ENCODE data around the gene FAM72A. TPM values are rescaled to one million over a fixed set of nuclear protein-coding genes. Genes with fewer than 3 reads are reported as not detected.
"Not testable (repeated sequence)": the region's sequence is repeated elsewhere in the genome, so short reads cannot be mapped to it uniquely, and the experiment has no call there.

Gene FAM72A
- total and polyA plus RNA-seq, 5 donors, result 1.0 to 3.9 (median 1.4) TPM

GRCh38 chr1:206229286-206229685, 26.6 kb upstream of the FAM72A start:
- H3K27ac ChIP-seq (ENCODE audit: low read length); intact Hi-C loops (cut with DNase I); DNase-seq; H3K9me3 ChIP-seq (ENCODE audit: control insufficient read depth, low read length); H3K27me3 ChIP-seq (ENCODE audit: control insufficient read depth, insufficient read depth); H3K4me1 ChIP-seq (ENCODE audit: control insufficient read depth, insufficient read depth, low read length); H3K4me3 ChIP-seq (ENCODE audit: low read length): not testable (repeated sequence)
- WGBS, result 62% methylated on average over 2 of the region's 2 CpGs
- ATAC-seq, result peak in 1 of 2 donors; percentile 50

DNA sequence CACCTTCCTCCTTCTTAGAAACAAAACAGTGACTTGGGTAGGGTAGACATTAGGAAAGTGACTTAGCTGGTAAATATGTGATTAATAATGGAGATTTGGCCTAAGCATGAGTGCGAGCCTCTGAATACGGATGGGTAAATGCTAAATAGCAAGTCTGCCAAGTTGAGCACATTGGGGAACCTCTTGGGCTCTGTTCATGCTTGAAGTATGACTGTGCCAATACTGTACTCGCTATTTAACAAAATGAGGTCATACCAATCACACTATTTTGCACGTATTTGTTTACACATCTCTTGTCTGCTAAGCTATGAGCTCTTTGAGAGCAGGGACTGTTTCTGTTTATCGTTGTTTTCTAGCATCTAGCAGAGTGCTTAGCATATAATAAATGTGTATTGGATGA, 24.2 kb upstream of the FAM72A start:
- intact Hi-C loops (cut with DNase I); ATAC-seq; H3K4me3 ChIP-seq (ENCODE audit: low read length); H3K27me3 ChIP-seq (ENCODE audit: control insufficient read depth, insufficient read depth); H3K27ac ChIP-seq (ENCODE audit: low read length); DNase-seq; H3K9me3 ChIP-seq (ENCODE audit: control insufficient read depth, low read length); H3K4me1 ChIP-seq (ENCODE audit: control insufficient read depth, insufficient read depth, low read length): not testable (repeated sequence)
- WGBS, result 71% methylated on average over 3 of the region's 5 CpGs

- H3K4me1 ChIP-seq (ENCODE audit: control insufficient read depth, insufficient read depth, low read length); H3K27me3 ChIP-seq (ENCODE audit: control insufficient read depth, insufficient read depth); DNase-seq; intact Hi-C loops (cut with DNase I); H3K27ac ChIP-seq (ENCODE audit: low read length); ATAC-seq; H3K4me3 ChIP-seq (ENCODE audit: low read length); H3K9me3 ChIP-seq (ENCODE audit: control insufficient read depth, low read length): not testable (repeated sequence)
- 91% methylated on average over 4 of the region's 4 CpGs for WGBS
Measured at GRCh38 chr1:206225386-206225785, 22.7 kb upstream of the FAM72A start.

DNA sequence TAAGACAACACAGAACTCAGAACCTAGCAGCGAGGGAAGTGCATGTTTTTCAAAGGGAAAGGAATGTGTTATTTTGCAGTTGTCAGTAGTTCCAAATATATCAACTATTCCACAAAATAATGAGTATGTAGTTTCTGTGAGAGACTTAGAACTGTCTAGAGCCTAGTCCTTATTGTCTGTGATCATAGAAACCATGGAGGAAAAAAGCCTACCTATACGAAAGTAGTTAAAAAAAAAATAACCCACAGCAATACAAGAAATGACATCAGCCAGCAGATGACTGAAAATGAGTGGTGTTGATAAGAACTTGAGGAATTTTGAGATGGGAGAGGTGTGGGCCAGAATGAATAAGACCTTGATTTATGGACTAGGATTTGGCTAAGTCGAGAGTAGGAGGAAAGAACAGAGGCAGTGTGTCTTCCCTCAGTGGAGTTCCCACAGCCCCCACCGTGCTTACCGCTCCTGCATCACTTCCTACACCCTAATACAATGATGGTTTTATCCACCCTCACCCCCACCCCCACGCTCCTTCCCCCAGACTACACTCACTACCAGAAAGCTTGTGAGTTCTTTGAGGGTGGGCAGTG, 21.6 kb upstream of the FAM72A start:
- H3K9me3 ChIP-seq (ENCODE audit: control insufficient read depth, low read length); H3K27ac ChIP-seq (ENCODE audit: low read length); ATAC-seq; DNase-seq; H3K4me3 ChIP-seq (ENCODE audit: low read length); H3K4me1 ChIP-seq (ENCODE audit: control insufficient read depth, insufficient read depth, low read length); H3K27me3 ChIP-seq (ENCODE audit: control insufficient read depth, insufficient read depth); intact Hi-C loops (cut with DNase I): not testable (repeated sequence)
- 75% methylated on average over 2 of the region's 6 CpGs for WGBS

- intact Hi-C loops (cut with DNase I), result not testable (repeated sequence)
Measured at GRCh38 chr1:206221585-206221984, 18.9 kb upstream of the FAM72A start.

GRCh38 chr1:206220332-206221000, 17.8 kb upstream of the FAM72A start:
- H3K9me3 ChIP-seq (ENCODE audit: control insufficient read depth, low read length); H3K4me1 ChIP-seq (ENCODE audit: control insufficient read depth, insufficient read depth, low read length); H3K4me3 ChIP-seq (ENCODE audit: low read length); H3K27me3 ChIP-seq (ENCODE audit: control insufficient read depth, insufficient read depth); H3K27ac ChIP-seq (ENCODE audit: low read length); intact Hi-C loops (cut with DNase I): not testable (repeated sequence)
- 22% methylated on average over 4 of the region's 4 CpGs for WGBS
- ATAC-seq, result peak; percentile 76 to 91
- peak in 2 of 3 donors; percentile 6 to 7 for DNase-seq

More at GRCh38 chr1:206221585-206221984, 18.9 kb upstream of the FAM72A start:
- H3K27me3 ChIP-seq (ENCODE audit: control insufficient read depth, insufficient read depth); ATAC-seq; H3K27ac ChIP-seq (ENCODE audit: low read length); H3K9me3 ChIP-seq (ENCODE audit: control insufficient read depth, low read length); H3K4me3 ChIP-seq (ENCODE audit: low read length); DNase-seq; H3K4me1 ChIP-seq (ENCODE audit: control insufficient read depth, insufficient read depth, low read length): not testable (repeated sequence)
- WGBS, result no CpG with 5 or more reads among the region's 4 CpGs

DNA sequence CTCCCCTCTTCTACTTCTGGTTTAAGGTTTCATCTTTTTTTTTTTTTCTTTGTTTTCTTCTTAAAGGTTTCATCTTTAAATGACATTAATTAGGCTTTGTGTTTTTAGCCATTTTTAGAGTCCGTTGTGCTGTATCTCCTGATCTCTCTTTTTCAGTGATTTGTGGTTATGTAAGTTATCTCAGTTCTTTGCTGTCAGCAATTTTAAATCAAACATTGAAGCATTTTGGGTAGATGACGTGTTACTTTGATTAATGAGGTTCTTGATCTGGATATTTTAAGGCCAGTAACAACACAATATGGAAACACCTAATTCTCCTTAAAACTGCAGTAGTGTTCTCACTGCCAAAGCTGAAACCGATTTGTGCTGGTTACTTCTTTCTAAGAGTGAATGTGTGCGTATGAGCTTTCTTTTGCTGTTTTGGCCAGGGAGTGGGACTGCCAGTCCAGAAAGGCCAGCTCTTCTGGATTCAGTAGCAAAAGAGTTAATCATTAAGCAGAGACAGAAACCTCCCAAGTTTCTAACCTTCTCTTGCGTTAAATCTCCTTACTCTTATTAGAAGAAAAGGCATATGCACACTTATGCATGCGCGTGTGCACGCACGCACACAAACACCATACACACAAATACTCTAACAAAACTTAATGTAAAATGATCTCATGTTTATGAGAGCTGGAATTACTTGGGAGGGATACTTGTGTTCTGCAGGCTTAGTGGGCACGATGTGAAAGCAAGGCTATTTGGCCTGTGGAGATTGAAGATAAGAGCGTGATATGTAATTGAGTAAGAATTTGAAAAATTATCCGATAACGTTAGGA, 17.1 kb upstream of the FAM72A start:
- intact Hi-C loops (cut with DNase I); H3K27me3 ChIP-seq (ENCODE audit: control insufficient read depth, insufficient read depth); DNase-seq; H3K4me3 ChIP-seq (ENCODE audit: low read length); H3K9me3 ChIP-seq (ENCODE audit: control insufficient read depth, low read length); H3K27ac ChIP-seq (ENCODE audit: low read length); H3K4me1 ChIP-seq (ENCODE audit: control insufficient read depth, insufficient read depth, low read length): not testable (repeated sequence)
- WGBS, result 33% methylated on average over 5 of the region's 13 CpGs
- ATAC-seq, result peak; percentile 29 to 44

- no CpG with 5 or more reads among the region's 2 CpGs for WGBS
Measured at GRCh38 chr1:206218765-206219164, 16.1 kb upstream of the FAM72A start.

GRCh38 chr1:206218285-206218684, 15.6 kb upstream of the FAM72A start:
- DNase-seq; H3K9me3 ChIP-seq (ENCODE audit: control insufficient read depth, low read length); H3K4me3 ChIP-seq (ENCODE audit: low read length); H3K4me1 ChIP-seq (ENCODE audit: control insufficient read depth, insufficient read depth, low read length); intact Hi-C loops (cut with DNase I); H3K27ac ChIP-seq (ENCODE audit: low read length); H3K27me3 ChIP-seq (ENCODE audit: control insufficient read depth, insufficient read depth); ATAC-seq: not testable (repeated sequence)
- 84% methylated on average over 2 of the region's 3 CpGs for WGBS

More at GRCh38 chr1:206218765-206219164, 16.1 kb upstream of the FAM72A start:
- H3K9me3 ChIP-seq (ENCODE audit: control insufficient read depth, low read length); H3K27me3 ChIP-seq (ENCODE audit: control insufficient read depth, insufficient read depth); H3K4me1 ChIP-seq (ENCODE audit: control insufficient read depth, insufficient read depth, low read length); H3K4me3 ChIP-seq (ENCODE audit: low read length); intact Hi-C loops (cut with DNase I); H3K27ac ChIP-seq (ENCODE audit: low read length); ATAC-seq; DNase-seq: not testable (repeated sequence)

GRCh38 chr1:206215600-206216392, 13.2 kb upstream of the FAM72A start:
- DNase-seq; H3K4me1 ChIP-seq (ENCODE audit: control insufficient read depth, insufficient read depth, low read length); H3K27ac ChIP-seq (ENCODE audit: low read length); H3K4me3 ChIP-seq (ENCODE audit: low read length); H3K9me3 ChIP-seq (ENCODE audit: control insufficient read depth, low read length); ATAC-seq; intact Hi-C loops (cut with DNase I); H3K27me3 ChIP-seq (ENCODE audit: control insufficient read depth, insufficient read depth): not testable (repeated sequence)
- WGBS, result 89% methylated on average over 4 of the region's 7 CpGs

All from right cardiac atrium (tissue), 5 donors.